Limb (tissue), 2 donors: ENCODE data around the gene ABLIM2.

Experiments
- DNase-seq, 2 donors: peaks; one replicate each; pipeline ENCODE4 v3.0.0-alpha.2; 2016; ENCODE audit errors: extremely low spot score in 2 of 2

ABLIM2 gene

GRCh38 chr4:8121292-8122015 is 37.2 kb downstream of the ABLIM2 start:
- no peak for DNase-seq

GRCh38 chr4:8120501-8120900 is 38.1 kb downstream of the ABLIM2 start:
- DNase-seq = no peak

- no peak for DNase-seq
These were observed 38.7 kb downstream of the ABLIM2 start for GRCh38 chr4:8119877-8120276.

GRCh38 chr4:8118531-8118930 is 40.1 kb downstream of the ABLIM2 start:
- DNase-seq = no peak

- DNase-seq = no peak
These were observed 40.6 kb downstream of the ABLIM2 start for GRCh38 chr4:8118035-8118434.

- DNase-seq = no peak
These were observed 41.3 kb downstream of the ABLIM2 start for GRCh38 chr4:8117278-8117682.

- DNase-seq = no peak
These were observed 42.7 kb downstream of the ABLIM2 start for GRCh38 chr4:8115916-8116315.

- DNase-seq = no peak
These were observed 43.5 kb downstream of the ABLIM2 start for GRCh38 chr4:8115203-8115520.

- DNase-seq = no peak
These were observed 44.0 kb downstream of the ABLIM2 start for GRCh38 chr4:8114456-8115202.

- no peak for DNase-seq
These were observed 44.8 kb downstream of the ABLIM2 start for GRCh38 chr4:8113611-8114377.

GRCh38 chr4:8112672-8113071 is 45.9 kb downstream of the ABLIM2 start:
- no peak for DNase-seq

- DNase-seq = no peak
These were observed 46.5 kb downstream of the ABLIM2 start for GRCh38 chr4:8112036-8112576.

GRCh38 chr4:8110071-8110986 is 48.3 kb downstream of the ABLIM2 start:
- DNase-seq = no peak

- DNase-seq = no peak
These were observed 49.1 kb downstream of the ABLIM2 start for GRCh38 chr4:8109406-8110065.

- DNase-seq = no peak
These were observed 49.6 kb downstream of the ABLIM2 start for GRCh38 chr4:8108991-8109390.

- no peak for DNase-seq
These were observed 50.4 kb downstream of the ABLIM2 start for GRCh38 chr4:8108261-8108660.

GRCh38 chr4:8107146-8107657 is 51.4 kb downstream of the ABLIM2 start:
- DNase-seq = no peak

- DNase-seq = no peak
These were observed 52.1 kb downstream of the ABLIM2 start for GRCh38 chr4:8106451-8107025.

- no peak for DNase-seq
These were observed 53.1 kb downstream of the ABLIM2 start for GRCh38 chr4:8105306-8106100.
